Measurements from ENCODE around the gene CAMK1.

The CAMK1 gene

GRCh38 chr3:9792405-9793160 lies 22.8 kb upstream of the CAMK1 start, which contains the start of the genes ARPC4 and TADA3:
TSS of gene ARPC4 (plus strand) at chr3:9793082. CDS start at chr3:9793122, 40 bp downstream.
TSS of gene TADA3 (minus strand) at chr3:9792473. CDS start at chr3:9791466, 1,007 bp downstream.
- peak within 1 kb of the TSS; percentile 97 for H3K9ac ChIP-seq (ENCODE audit: low read depth, low read length)
- no peaks in the 10 kb centered on the region for H3K27me3 ChIP-seq (ENCODE audit: insufficient read depth, low read length)
- under 1% methylated on average over 65 of the region's 65 CpGs for WGBS
- H3K9me3 ChIP-seq (ENCODE audit: insufficient read depth, low read depth, low read length) = no peaks in the 10 kb centered on the region
- peak within 1 kb of the TSS; percentile 92 for H3K27ac ChIP-seq (ENCODE audit: low read depth, low read length)
- H3K4me1 ChIP-seq (ENCODE audit: insufficient read depth, low read length) = peaks cover 6% of the 10 kb centered on the region; the same call in 1 of the 2 replicates
- H3K4me3 ChIP-seq (ENCODE audit: low read length) = peak within 1 kb of the TSS; percentile 96
- H3K36me3 ChIP-seq (ENCODE audit: insufficient read depth, low read length) = peaks cover 49% of the 10 kb centered on the region

DNA sequence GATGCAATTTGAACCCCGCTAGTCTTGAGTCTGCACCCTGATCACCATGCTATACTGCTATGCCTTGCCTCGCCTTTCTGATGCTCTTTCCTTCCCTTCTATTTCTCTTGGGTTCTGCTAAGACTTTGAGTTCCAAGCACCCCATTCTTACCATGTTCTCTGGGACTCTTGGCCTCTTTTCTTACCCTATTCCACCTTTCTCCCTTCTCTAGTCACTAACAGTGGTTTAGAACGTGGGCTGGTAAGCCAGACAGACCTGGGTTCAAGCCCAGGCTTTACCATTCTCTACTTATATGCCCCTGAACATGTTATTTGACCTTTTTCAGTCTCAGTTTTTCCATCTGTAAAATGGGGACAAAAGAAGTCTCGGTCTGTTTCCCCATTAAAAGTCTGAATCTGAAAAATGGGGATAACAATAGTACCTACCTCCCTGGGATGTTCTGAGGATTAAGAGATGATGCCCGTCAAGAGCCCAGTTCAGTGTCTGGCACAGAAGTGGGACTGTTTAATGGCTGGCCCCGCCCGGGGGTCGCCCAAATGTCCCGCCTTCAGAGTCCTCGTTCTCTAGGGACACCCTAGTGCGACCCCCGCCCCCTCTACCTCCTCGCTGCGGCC lies 22.1 kb upstream of the CAMK1 start:
- H3K4me1 ChIP-seq (ENCODE audit: insufficient read depth, low read length) = peaks cover 6% of the 10 kb centered on the region; the same call in 1 of the 2 replicates
- no peaks in the 10 kb centered on the region for H3K9me3 ChIP-seq (ENCODE audit: insufficient read depth, low read depth, low read length)
- WGBS = 19% methylated on average over 14 of the region's 14 CpGs
- no peaks in the 10 kb centered on the region for H3K27me3 ChIP-seq (ENCODE audit: insufficient read depth, low read length)
- H3K9ac ChIP-seq (ENCODE audit: low read depth, low read length) = peak overlapping the region; percentile 97
- H3K4me3 ChIP-seq (ENCODE audit: low read length) = peak overlapping the region; percentile 96
- peaks cover 49% of the 10 kb centered on the region for H3K36me3 ChIP-seq (ENCODE audit: insufficient read depth, low read length)
- peak overlapping the region; percentile 92 for H3K27ac ChIP-seq (ENCODE audit: low read depth, low read length)

- 95% methylated on average over 11 of the region's 11 CpGs for WGBS
- Histone ChIP-seq H3K27me3 (ENCODE audit: insufficient read depth, low read length) (no peaks in the 10 kb centered on the region), H3K4me1 (ENCODE audit: insufficient read depth, low read length) (peaks cover 6% of the 10 kb centered on the region; the same call in 1 of the 2 replicates), H3K27ac (ENCODE audit: low read depth, low read length) (no peak overlapping the region), H3K4me3 (ENCODE audit: low read length) (peak overlapping the region; percentile 96), H3K36me3 (ENCODE audit: insufficient read depth, low read length) (peaks cover 56% of the 10 kb centered on the region), H3K9ac (ENCODE audit: low read depth, low read length) (no peak overlapping the region), H3K9me3 (ENCODE audit: insufficient read depth, low read depth, low read length) (no peaks in the 10 kb centered on the region)
Measured at GRCh38 chr3:9791127-9791526, 21.4 kb upstream of the CAMK1 start.

- H3K4me3 ChIP-seq (ENCODE audit: low read length) = no peak overlapping the region
- H3K9me3 ChIP-seq (ENCODE audit: insufficient read depth, low read depth, low read length) = no peaks in the 10 kb centered on the region
- 94% methylated on average over 6 of the region's 6 CpGs for WGBS
- no peak overlapping the region for H3K9ac ChIP-seq (ENCODE audit: low read depth, low read length)
- no peaks in the 10 kb centered on the region for H3K27me3 ChIP-seq (ENCODE audit: insufficient read depth, low read length)
- peaks cover 72% of the 10 kb centered on the region for H3K36me3 ChIP-seq (ENCODE audit: insufficient read depth, low read length)
- H3K27ac ChIP-seq (ENCODE audit: low read depth, low read length) = no peak overlapping the region
- H3K4me1 ChIP-seq (ENCODE audit: insufficient read depth, low read length) = 0 out of 2 replicates have a peak, but pooled peaks cover 2% of the 10 kb centered on the region
Measured at GRCh38 chr3:9787714-9788113, 18.0 kb upstream of the CAMK1 start.

DNA sequence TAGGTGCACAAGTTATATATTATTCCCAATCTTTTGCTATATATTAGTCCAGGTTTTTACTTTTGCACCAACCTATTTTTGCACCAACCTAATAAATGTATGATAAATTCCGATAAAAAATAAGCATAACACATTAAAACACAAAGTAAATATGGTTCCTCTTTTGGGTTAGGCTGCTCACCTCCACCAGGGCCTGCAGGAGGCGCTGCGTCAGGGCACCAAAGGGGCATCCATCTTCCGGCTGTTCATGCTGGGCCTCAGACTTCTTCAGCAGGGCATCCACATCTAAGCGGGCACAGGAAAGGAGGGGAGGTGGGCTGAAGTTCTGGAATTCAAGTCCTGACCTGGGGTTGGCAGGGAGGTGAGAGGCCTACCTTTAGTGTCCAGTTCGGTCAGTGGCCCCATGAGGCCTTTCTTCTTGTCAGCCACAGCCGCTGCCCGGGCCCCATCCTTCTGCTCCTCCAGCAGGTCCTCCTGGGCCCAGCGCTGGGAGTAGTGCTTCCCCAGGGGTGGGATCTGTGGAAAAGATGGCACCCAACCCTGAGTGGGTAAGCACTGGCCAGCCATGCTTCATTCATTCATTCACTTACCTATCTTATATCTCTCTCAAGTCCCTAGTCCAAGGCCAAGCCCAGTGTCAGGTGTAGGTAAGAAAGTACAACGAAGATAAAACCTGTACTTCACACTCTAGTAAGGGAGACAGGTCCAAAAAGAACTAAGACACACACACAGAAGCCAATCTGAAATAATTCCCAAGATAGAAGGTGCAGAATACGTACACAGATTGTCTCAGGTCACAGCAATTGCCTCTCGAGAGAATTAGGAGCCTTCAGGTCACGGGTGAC lies 17.3 kb upstream of the CAMK1 start:
- Histone ChIP-seq H3K9ac (ENCODE audit: low read depth, low read length) (no peak overlapping the region), H3K4me1 (ENCODE audit: insufficient read depth, low read length) (0 out of 2 replicates have a peak, but pooled peaks cover 2% of the 10 kb centered on the region), H3K9me3 (ENCODE audit: insufficient read depth, low read depth, low read length) (no peaks in the 10 kb centered on the region), H3K27me3 (ENCODE audit: insufficient read depth, low read length) (no peaks in the 10 kb centered on the region), H3K27ac (ENCODE audit: low read depth, low read length) (no peak overlapping the region), H3K4me3 (ENCODE audit: low read length) (no peak overlapping the region), H3K36me3 (ENCODE audit: insufficient read depth, low read length) (peaks cover 78% of the 10 kb centered on the region)
- WGBS = 91% methylated on average over 13 of the region's 13 CpGs

GRCh38 chr3:9786209-9786739 lies 16.5 kb upstream of the CAMK1 start:
- Histone ChIP-seq H3K4me1 (ENCODE audit: insufficient read depth, low read length) (no peaks in the 10 kb centered on the region), H3K27me3 (ENCODE audit: insufficient read depth, low read length) (no peaks in the 10 kb centered on the region), H3K27ac (ENCODE audit: low read depth, low read length) (no peak overlapping the region), H3K9ac (ENCODE audit: low read depth, low read length) (no peak overlapping the region), H3K4me3 (ENCODE audit: low read length) (no peak overlapping the region), H3K9me3 (ENCODE audit: insufficient read depth, low read depth, low read length) (no peaks in the 10 kb centered on the region), H3K36me3 (ENCODE audit: insufficient read depth, low read length) (peaks cover 85% of the 10 kb centered on the region)
- 97% methylated on average over 7 of the region's 7 CpGs for WGBS

DNA sequence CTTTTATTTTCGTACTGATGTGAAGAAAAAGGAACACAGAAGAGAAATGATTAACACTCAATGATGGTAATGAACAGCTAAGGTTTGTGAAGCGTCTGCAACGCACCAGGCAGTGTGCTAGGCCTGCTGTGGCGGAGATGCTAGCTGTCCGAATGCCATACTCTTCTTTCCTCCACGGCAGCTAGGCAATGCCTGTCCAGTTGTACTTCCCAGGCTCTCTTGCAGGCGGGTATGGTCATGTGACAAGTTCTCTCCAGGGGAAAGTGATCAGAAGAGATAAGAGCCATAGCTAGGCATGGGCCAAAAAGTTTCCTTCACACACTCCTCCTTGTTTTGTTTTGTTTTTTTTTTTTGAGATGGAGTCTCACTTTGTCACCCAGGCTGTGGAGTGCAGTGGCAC lies 15.9 kb upstream of the CAMK1 start:
- Histone ChIP-seq H3K9ac (ENCODE audit: low read depth, low read length) (no peak overlapping the region), H3K4me3 (ENCODE audit: low read length) (no peak overlapping the region), H3K27me3 (ENCODE audit: insufficient read depth, low read length) (no peaks in the 10 kb centered on the region), H3K36me3 (ENCODE audit: insufficient read depth, low read length) (peaks cover 86% of the 10 kb centered on the region), H3K27ac (ENCODE audit: low read depth, low read length) (no peak overlapping the region), H3K9me3 (ENCODE audit: insufficient read depth, low read depth, low read length) (no peaks in the 10 kb centered on the region), H3K4me1 (ENCODE audit: insufficient read depth, low read length) (no peaks in the 10 kb centered on the region)
- WGBS = 97% methylated on average over 7 of the region's 7 CpGs

DNA sequence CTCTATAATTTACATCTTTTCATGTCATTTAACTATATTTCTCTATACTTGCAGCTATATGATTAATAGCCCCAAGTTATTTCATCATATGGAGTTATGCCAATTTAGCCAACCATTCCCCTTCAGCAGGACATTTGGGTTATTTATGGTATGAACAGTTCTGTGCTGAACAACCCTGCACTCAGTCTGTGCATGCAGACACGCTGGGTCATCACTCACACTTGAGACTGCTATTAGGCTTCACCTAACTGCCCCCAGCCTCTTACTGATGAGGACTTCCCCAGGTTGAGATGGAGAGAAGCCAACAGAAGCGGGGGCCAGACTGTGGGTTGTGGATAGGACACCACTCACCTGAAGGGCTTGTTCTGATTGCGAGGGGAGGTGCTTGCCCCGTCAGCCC lies 15.2 kb upstream of the CAMK1 start:
- Histone ChIP-seq H3K27ac (ENCODE audit: low read depth, low read length) (no peak overlapping the region), H3K4me1 (ENCODE audit: insufficient read depth, low read length) (no peaks in the 10 kb centered on the region), H3K4me3 (ENCODE audit: low read length) (no peak overlapping the region), H3K9me3 (ENCODE audit: insufficient read depth, low read depth, low read length) (no peaks in the 10 kb centered on the region), H3K27me3 (ENCODE audit: insufficient read depth, low read length) (no peaks in the 10 kb centered on the region), H3K9ac (ENCODE audit: low read depth, low read length) (no peak overlapping the region), H3K36me3 (ENCODE audit: insufficient read depth, low read length) (peaks cover 86% of the 10 kb centered on the region)
- 90% methylated on average over 4 of the region's 4 CpGs for WGBS

DNA sequence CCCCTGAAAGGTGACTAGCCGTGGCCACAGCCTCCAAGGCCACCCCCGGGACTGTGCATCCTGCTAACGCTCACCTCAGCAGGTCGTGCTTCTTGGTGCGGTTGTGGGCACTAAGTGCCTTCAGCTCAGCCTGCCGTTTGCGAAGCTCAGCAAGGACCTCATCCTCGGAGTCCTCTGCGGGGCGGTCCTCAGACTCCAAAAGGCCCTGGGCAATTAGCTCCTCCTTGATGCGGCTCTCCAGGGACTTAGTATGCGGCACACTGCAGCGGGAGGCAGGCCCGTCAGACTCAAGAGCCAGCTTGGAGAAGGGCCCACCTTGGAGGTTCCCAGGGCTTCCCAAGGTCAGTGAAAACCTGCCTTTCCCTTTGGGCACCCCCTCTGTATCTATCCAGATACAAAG lies 14.2 kb upstream of the CAMK1 start:
- Histone ChIP-seq H3K9ac (ENCODE audit: low read depth, low read length) (no peak overlapping the region), H3K27ac (ENCODE audit: low read depth, low read length) (no peak overlapping the region), H3K4me1 (ENCODE audit: insufficient read depth, low read length) (no peaks in the 10 kb centered on the region), H3K36me3 (ENCODE audit: insufficient read depth, low read length) (peaks cover 80% of the 10 kb centered on the region), H3K27me3 (ENCODE audit: insufficient read depth, low read length) (no peaks in the 10 kb centered on the region), H3K9me3 (ENCODE audit: insufficient read depth, low read depth, low read length) (no peaks in the 10 kb centered on the region), H3K4me3 (ENCODE audit: low read length) (no peak overlapping the region)
- WGBS = 94% methylated on average over 14 of the region's 14 CpGs

GRCh38 chr3:9782770-9783169 lies 13.0 kb upstream of the CAMK1 start:
- Histone ChIP-seq H3K27ac (ENCODE audit: low read depth, low read length) (no peak overlapping the region), H3K4me3 (ENCODE audit: low read length) (no peak overlapping the region), H3K4me1 (ENCODE audit: insufficient read depth, low read length) (no peaks in the 10 kb centered on the region), H3K9me3 (ENCODE audit: insufficient read depth, low read depth, low read length) (no peaks in the 10 kb centered on the region), H3K9ac (ENCODE audit: low read depth, low read length) (no peak overlapping the region), H3K36me3 (ENCODE audit: insufficient read depth, low read length) (peaks cover 77% of the 10 kb centered on the region), H3K27me3 (ENCODE audit: insufficient read depth, low read length) (no peaks in the 10 kb centered on the region)
- 74% methylated on average over 3 of the region's 3 CpGs for WGBS

Data from HUES64 (cell line).